Measurements from ENCODE around the gene TCTN2. TPM values are rescaled to one million over a fixed set of nuclear protein-coding genes. Genes with fewer than 3 reads are reported as not detected.

The TCTN2 gene
- total RNA-seq, 1 donor from 2014 or later: 2.8 TPM

- peaks cover 27% of the 10 kb centered on the region for H3K36me3 Mint-ChIP-seq (ENCODE audit: low read depth)
- peak overlapping the region; percentile 5 for H3K27ac Mint-ChIP-seq
- intact Hi-C loops (cut with micrococcal nuclease): no loop called here
- no peaks in the 10 kb centered on the region for H3K27me3 Mint-ChIP-seq (ENCODE audit: insufficient read depth)
- DNase-seq (ENCODE audit: low spot score): no peak
- peaks cover 13% of the 10 kb centered on the region for H3K4me1 Mint-ChIP-seq (ENCODE audit: low read depth)
- H3K4me3 Mint-ChIP-seq: no peak overlapping the region
- no peaks in the 10 kb centered on the region for H3K9me3 Mint-ChIP-seq
Measured at GRCh38 chr12:123659996-123660727, 10.8 kb upstream of the TCTN2 start.

GRCh38 chr12:123667771-123668170 is 3.1 kb upstream of the TCTN2 start:
- no peak overlapping the region for H3K27ac Mint-ChIP-seq
- no peak for DNase-seq (ENCODE audit: low spot score)
- intact Hi-C loops (cut with micrococcal nuclease): no loop called here
- peaks cover 15% of the 10 kb centered on the region for H3K4me1 Mint-ChIP-seq (ENCODE audit: low read depth)
- no peaks in the 10 kb centered on the region for H3K27me3 Mint-ChIP-seq (ENCODE audit: insufficient read depth)
- H3K4me3 Mint-ChIP-seq: no peak overlapping the region
- H3K9me3 Mint-ChIP-seq: no peaks in the 10 kb centered on the region
- peaks cover 8% of the 10 kb centered on the region for H3K36me3 Mint-ChIP-seq (ENCODE audit: low read depth)

GRCh38 chr12:123671876-123672275 is 963 bp downstream of the TCTN2 start:
- Mint-ChIP-seq H3K36me3 (ENCODE audit: low read depth) (peaks cover 2% of the 10 kb centered on the region), H3K4me1 (ENCODE audit: low read depth) (peaks cover 15% of the 10 kb centered on the region), H3K4me3 (peak overlapping the region; percentile 88), H3K27ac (no peak overlapping the region), H3K27me3 (ENCODE audit: insufficient read depth) (no peaks in the 10 kb centered on the region), H3K9me3 (no peaks in the 10 kb centered on the region)
- intact Hi-C loops (cut with micrococcal nuclease): loop anchor here (1.0 kb wide), 2 partner anchors 39 to 40 kb away; partner anchors contain the start of genes ATP6V0A2, EIF2B1 and GTF2H3
- DNase-seq (ENCODE audit: low spot score): no peak

- DNase-seq (ENCODE audit: low spot score): no peak
- Mint-ChIP-seq H3K4me3 (no peak overlapping the region), H3K27ac (no peak overlapping the region), H3K27me3 (ENCODE audit: insufficient read depth) (no peaks in the 10 kb centered on the region), H3K4me1 (ENCODE audit: low read depth) (peaks cover 15% of the 10 kb centered on the region), H3K9me3 (no peaks in the 10 kb centered on the region), H3K36me3 (ENCODE audit: low read depth) (peaks cover 4% of the 10 kb centered on the region)
- intact Hi-C loops (cut with micrococcal nuclease): no loop called here
Measured at GRCh38 chr12:123675436-123675835, 4.5 kb downstream of the TCTN2 start.

GRCh38 chr12:123676616-123677320 is 5.9 kb downstream of the TCTN2 start:
- H3K9me3 Mint-ChIP-seq: no peaks in the 10 kb centered on the region
- peaks cover 5% of the 10 kb centered on the region for H3K4me1 Mint-ChIP-seq (ENCODE audit: low read depth)
- H3K27ac Mint-ChIP-seq: no peak overlapping the region
- H3K4me3 Mint-ChIP-seq: no peak overlapping the region
- no peak for DNase-seq (ENCODE audit: low spot score)
- peaks cover 7% of the 10 kb centered on the region for H3K36me3 Mint-ChIP-seq (ENCODE audit: low read depth)
- H3K27me3 Mint-ChIP-seq (ENCODE audit: insufficient read depth): no peaks in the 10 kb centered on the region
- intact Hi-C loops (cut with micrococcal nuclease): no loop called here

- Mint-ChIP-seq H3K4me3 (no peak overlapping the region), H3K27me3 (ENCODE audit: insufficient read depth) (no peaks in the 10 kb centered on the region), H3K9me3 (no peaks in the 10 kb centered on the region), H3K36me3 (ENCODE audit: low read depth) (peaks cover 7% of the 10 kb centered on the region), H3K4me1 (ENCODE audit: low read depth) (no peaks in the 10 kb centered on the region), H3K27ac (no peak overlapping the region)
- no peak for DNase-seq (ENCODE audit: low spot score)
- intact Hi-C loops (cut with micrococcal nuclease): no loop called here
Measured at GRCh38 chr12:123678981-123679380, 8.1 kb downstream of the TCTN2 start.

- peaks cover 5% of the 10 kb centered on the region for H3K36me3 Mint-ChIP-seq (ENCODE audit: low read depth)
- H3K4me3 Mint-ChIP-seq: no peak overlapping the region
- no peaks in the 10 kb centered on the region for H3K4me1 Mint-ChIP-seq (ENCODE audit: low read depth)
- intact Hi-C loops (cut with micrococcal nuclease): no loop called here
- no peaks in the 10 kb centered on the region for H3K27me3 Mint-ChIP-seq (ENCODE audit: insufficient read depth)
- H3K9me3 Mint-ChIP-seq: no peaks in the 10 kb centered on the region
- DNase-seq (ENCODE audit: low spot score): no peak
- no peak overlapping the region for H3K27ac Mint-ChIP-seq
Measured at GRCh38 chr12:123681605-123682004, 10.7 kb downstream of the TCTN2 start.

- DNase-seq (ENCODE audit: low spot score): no peak
- Mint-ChIP-seq H3K9me3 (no peaks in the 10 kb centered on the region), H3K36me3 (ENCODE audit: low read depth) (peaks cover 2% of the 10 kb centered on the region), H3K27ac (no peak overlapping the region), H3K4me3 (no peak overlapping the region), H3K27me3 (ENCODE audit: insufficient read depth) (no peaks in the 10 kb centered on the region), H3K4me1 (ENCODE audit: low read depth) (no peaks in the 10 kb centered on the region)
- intact Hi-C loops (cut with micrococcal nuclease): no loop called here
Measured at GRCh38 chr12:123683964-123684363, 13.1 kb downstream of the TCTN2 start.

GRCh38 chr12:123686636-123687190 is 15.8 kb downstream of the TCTN2 start:
- Mint-ChIP-seq H3K27me3 (ENCODE audit: insufficient read depth) (no peaks in the 10 kb centered on the region), H3K4me3 (no peak overlapping the region), H3K4me1 (ENCODE audit: low read depth) (no peaks in the 10 kb centered on the region), H3K27ac (no peak overlapping the region), H3K36me3 (ENCODE audit: low read depth) (no peaks in the 10 kb centered on the region), H3K9me3 (no peaks in the 10 kb centered on the region)
- DNase-seq (ENCODE audit: low spot score): no peak
- intact Hi-C loops (cut with micrococcal nuclease): no loop called here

- H3K4me1 Mint-ChIP-seq (ENCODE audit: low read depth): no peaks in the 10 kb centered on the region
- H3K27me3 Mint-ChIP-seq (ENCODE audit: insufficient read depth): no peaks in the 10 kb centered on the region
- DNase-seq (ENCODE audit: low spot score): no peak
- intact Hi-C loops (cut with micrococcal nuclease): no loop called here
- no peaks in the 10 kb centered on the region for H3K36me3 Mint-ChIP-seq (ENCODE audit: low read depth)
- H3K4me3 Mint-ChIP-seq: no peak overlapping the region
- no peaks in the 10 kb centered on the region for H3K9me3 Mint-ChIP-seq
- H3K27ac Mint-ChIP-seq: no peak overlapping the region
Measured at GRCh38 chr12:123690191-123690840, 19.4 kb downstream of the TCTN2 start.

GRCh38 chr12:123696207-123696606 is 25.3 kb downstream of the TCTN2 start:
- Mint-ChIP-seq H3K27me3 (ENCODE audit: insufficient read depth) (no peaks in the 10 kb centered on the region), H3K4me3 (no peak overlapping the region), H3K9me3 (no peaks in the 10 kb centered on the region), H3K27ac (no peak overlapping the region), H3K4me1 (ENCODE audit: low read depth) (no peaks in the 10 kb centered on the region), H3K36me3 (ENCODE audit: low read depth) (no peaks in the 10 kb centered on the region)
- intact Hi-C loops (cut with micrococcal nuclease): no loop called here
- DNase-seq (ENCODE audit: low spot score): no peak

GRCh38 chr12:123696646-123697045 is 25.7 kb downstream of the TCTN2 start:
- Mint-ChIP-seq H3K36me3 (ENCODE audit: low read depth) (no peaks in the 10 kb centered on the region), H3K27ac (no peak overlapping the region), H3K9me3 (no peaks in the 10 kb centered on the region), H3K4me3 (no peak overlapping the region), H3K27me3 (ENCODE audit: insufficient read depth) (no peaks in the 10 kb centered on the region), H3K4me1 (ENCODE audit: low read depth) (no peaks in the 10 kb centered on the region)
- intact Hi-C loops (cut with micrococcal nuclease): no loop called here
- no peak for DNase-seq (ENCODE audit: low spot score)

GRCh38 chr12:123705935-123706334 is 35.0 kb downstream of the TCTN2 start:
- Mint-ChIP-seq H3K27ac (no peak overlapping the region), H3K4me1 (ENCODE audit: low read depth) (peaks cover 3% of the 10 kb centered on the region), H3K36me3 (ENCODE audit: low read depth) (no peaks in the 10 kb centered on the region), H3K27me3 (ENCODE audit: insufficient read depth) (no peaks in the 10 kb centered on the region), H3K9me3 (no peaks in the 10 kb centered on the region), H3K4me3 (no peak overlapping the region)
- DNase-seq (ENCODE audit: low spot score): no peak
- intact Hi-C loops (cut with micrococcal nuclease): no loop called here

All from activated T-helper 1 cell treated with anti-CD3 and anti-CD28 coated beads, Interleukin-12 subunit alpha, Interleukin-12 subunit beta, Interleukin-2, Interleukin-4 antibody, amounts not matched to agents 30 ng/mL and 10 ng/mL and 1 ng/mL, durations not matched to agents 14 hours and 24 hours and 36 hours (primary cell).